K562 (cell line): ENCODE measurements around the gene SLA2. TPM values are rescaled to one million over a fixed set of nuclear protein-coding genes. Genes with fewer than 3 reads are reported as not detected.
A peak's percentile ranks its signal among the peaks of the same experiment; 100 is the strongest.

ENCODE experiments used
- ATAC-seq: fragments of 200-7000 bp; cut with Tn5 transposase; 3 replicates; pipeline ENCODE4 v1.9.1; 2020; ENCODE audit warnings: moderate library complexity
- BruUV-seq: library from RNA; stranded (reverse); fragments of 400-500 nt; replicated peaks from 2 replicates; lab custom pipeline; 2021; lab: Mats Ljungman, UMichigan
- CTCF ChIA-PET: fragments of 300-600 bp; formaldehyde crosslinking; extraction: SDS; loops from one replicate; lab custom pipeline; 2021; ENCODE audit warnings: low intra/inter-chr PET ratio; lab: Yijun Ruan, JAX
- POLR2A ChIA-PET: fragments of 300-600, 350-650 bp; sonication (Branson Sonifier 250); formaldehyde crosslinking; extraction: SDS; loops from one replicate; lab custom pipeline; 2021; ENCODE audit warnings: antibody characterized with exemption, inconsistent platforms; lab: Yijun Ruan, JAX
- DNase-seq, 4 experiments: peaks; one replicate each; pipeline versions ENCODE4 v3.0.0 to v3.0.0-alpha.2; 2011 to 2018; ENCODE audit warnings: low spot score in 3 of 4, mixed read lengths in 3 of 4; ENCODE audit errors: extremely low read depth in 1 of 4
- FAIRE-seq: peaks from 2 replicates; lab custom pipeline; 2011; peaks lifted over from hg19 to GRCh38; lab: Jason Lieb, UNC
- H2AFZ ChIP-seq: 2 replicates; pipeline ENCODE4 v1.6.0; 2011; ENCODE audit warnings: low read depth, low read length, control low read depth, inconsistent platforms
- H3K27ac ChIP-seq: fragments of 200-600 bp; 3 replicates; pipeline ENCODE4 v1.8.0; 2011; ENCODE audit warnings: low read depth, mild to moderate bottlenecking, control low read depth, inconsistent platforms, low read length, moderate library complexity, mixed read lengths; ENCODE audit errors: extremely low read depth
- H3K27me3 ChIP-seq, 2 experiments: fragments of 300-600 bp in 1 of 2; 2 replicates in 1 of 2; 3 replicates in 1 of 2; pipeline versions ENCODE4 v1.6.0 to v1.8.0; 2011; ENCODE audit warnings: inconsistent platforms in 2 of 2, low read length in 2 of 2, mild to moderate bottlenecking in 1 of 2, mixed read lengths in 1 of 2, moderate library complexity in 1 of 2; ENCODE audit not compliant: control insufficient read depth in 2 of 2, insufficient read depth in 2 of 2
- H3K36me3 ChIP-seq: fragments of 300-600 bp; 3 replicates; pipeline ENCODE4 v1.8.0; 2011; ENCODE audit warnings: mild to moderate bottlenecking, low read length, inconsistent platforms; ENCODE audit not compliant: control insufficient read depth, insufficient read depth
- H3K4me1 ChIP-seq, 2 experiments: fragments of 200-600 bp in 1 of 2; replicated peaks in 1 of 2; 2 replicates in 1 of 2; 3 replicates in 1 of 2; pipeline versions ENCODE4 v1.5.1 to v1.8.0; 2011; ENCODE audit warnings: inconsistent platforms in 2 of 2, low read length in 2 of 2, mild to moderate bottlenecking in 1 of 2, mixed read lengths in 1 of 2, moderate library complexity in 1 of 2; ENCODE audit not compliant: control insufficient read depth in 2 of 2, insufficient read depth in 2 of 2
- H3K4me2 ChIP-seq: 2 replicates; pipeline ENCODE4 v1.6.1; 2011; ENCODE audit warnings: low read length, control low read depth, inconsistent platforms, mixed read lengths; ENCODE audit not compliant: insufficient read depth
- H3K4me3 ChIP-seq: fragments of 200-600 bp; sonication (generic), shearing (Covaris generic); 2 replicates; pipeline ENCODE4 v1.5.1; 2016; ENCODE audit warnings: control low read depth, inconsistent platforms
- H3K79me2 ChIP-seq: fragments of 200-600 bp; 3 replicates; pipeline ENCODE4 v1.8.0; 2011; ENCODE audit warnings: low read length, inconsistent platforms; ENCODE audit not compliant: control insufficient read depth, insufficient read depth
- H3K9ac ChIP-seq, 2 experiments: 2 replicates each; pipeline versions ENCODE4 v1.6.0 to v1.6.1; 2011; ENCODE audit warnings: low read depth in 2 of 2, low read length in 2 of 2, control low read depth in 1 of 2, inconsistent platforms in 1 of 2, mild to moderate bottlenecking in 1 of 2, mixed read lengths in 1 of 2; ENCODE audit not compliant: insufficient read depth in 1 of 2
- H3K9me1 ChIP-seq: one replicate; pipeline ENCODE4 v1.6.0; 2011; ENCODE audit warnings: inconsistent platforms, mild to moderate bottlenecking, low read length, moderate library complexity; ENCODE audit not compliant: control insufficient read depth, insufficient read depth
- H3K9me3 ChIP-seq: replicated peaks from 2 replicates; pipeline ENCODE4 v1.5.1; 2011; ENCODE audit warnings: low read depth, low read length, inconsistent platforms; ENCODE audit not compliant: control insufficient read depth, insufficient read depth
- H4K20me1 ChIP-seq: replicated peaks from 2 replicates; pipeline ENCODE4 v1.6.1; 2011; ENCODE audit warnings: low read length, inconsistent platforms, mixed read lengths; ENCODE audit not compliant: control insufficient read depth, insufficient read depth
- CHD4 ChIP-seq: fragments of 200-600 bp; sonication (generic); IDR thresholded peaks from 3 replicates; pipeline ENCODE4 v1.6.1; 2012; ENCODE audit warnings: low read depth, mild to moderate bottlenecking, mixed read lengths, low read length, inconsistent platforms; ENCODE audit not compliant: insufficient read depth, insufficient replicate concordance, poor library complexity, severe bottlenecking
- NFIC ChIP-seq: fragments of 450-650 bp; IDR thresholded peaks from 2 replicates; pipeline ENCODE4 v1.6.1; 2017; ENCODE audit warnings: mild to moderate bottlenecking, inconsistent platforms
- RNF2 ChIP-seq: sonication (generic); IDR thresholded peaks from 2 replicates; pipeline ENCODE4 v1.6.1; 2016
- SRSF1 ChIP-seq: fragments of 200-400 bp; formaldehyde crosslinking; IDR thresholded peaks from 2 replicates; pipeline ENCODE4 v1.6.1; 2017; ENCODE audit warnings: mild to moderate bottlenecking, low read depth, low read length, moderate library complexity
- TCF3 ChIP-seq: sonication (generic); formaldehyde crosslinking; IDR thresholded peaks from 2 replicates; pipeline ENCODE4 v1.4.0; 2020; ENCODE audit warnings: mild to moderate bottlenecking, missing genetic modification reagents
- ZNF384 ChIP-seq: IDR thresholded peaks from 2 replicates; pipeline ENCODE4 v1.6.1; 2012; ENCODE audit warnings: low read depth, low read length, improper control_type of control experiment
- WGBS: fragments of 100-300 bp; shearing (Covaris generic); methylation state at CpG from one replicate; pipeline ENCODE4 v1.1.6; 2016; ENCODE audit warnings: low coverage, mixed read lengths; ENCODE audit not compliant: insufficient coverage; ENCODE audit errors: missing lambda C conversion rate; 5-methylcytosine and 5-hydroxymethylcytosine counted together
- in situ Hi-C: fragments of 300-500 bp; cut with MboI; formaldehyde crosslinking; loops from 4 replicates; pipeline ENCODE4 v1.15.0; 2018; ENCODE audit warnings: inconsistent platforms, mixed read lengths
- intact Hi-C: fragments of 100-400 bp; cut with micrococcal nuclease; formaldehyde crosslinking; loops from 2 replicates; pipeline ENCODE4 v1.14.2; 2022
- polyA plus RNA-seq, 8 experiments: library from polyadenylated mRNA; depleted of rRNA in 4 of 8; stranded (reverse) in 5 of 8; unstranded in 3 of 8; fragments of >200 nt; fragmentation: Nextera tagmentation in 2 of 8; fragmentation: Illumina TruSeq in 1 of 8; extraction: Ambion mirVana in 2 of 8; extraction: Trizol in 1 of 8; gene quantifications; 2 replicates each; pipeline versions ENCODE4 v1.2.1 to v1.2.3, GENCODE V29; 2011 to 2014; ENCODE audit warnings: inconsistent platforms in 1 of 8, missing spikeins in 1 of 8
- total RNA-seq, 7 experiments: library from RNA; depleted of rRNA in 6 of 7; stranded (reverse); fragments of >200 nt in 6 of 7; fragmentation: Illumina TruSeq in 2 of 7; extraction: Trizol in 2 of 7; gene quantifications; 2 replicates each; pipeline versions ENCODE4 v1.2.1 to v1.2.3, GENCODE V29; 2011 to 2021; ENCODE audit warnings: low replicate concordance in 1 of 7
- TF ChIP-seq, protein P1 (sequence below): fragments of 250-450 bp; sonication (Bioruptor Pico); IDR thresholded peaks from 2 replicates; pipeline ENCODE4 v1.5.1; 2021; ENCODE audit warnings: mild to moderate bottlenecking
- TF ChIP-seq, protein P2 (sequence below): fragments of 450-650 bp; formaldehyde crosslinking; IDR thresholded peaks from 2 replicates; pipeline ENCODE4 v1.4.0; 2022; ENCODE audit warnings: missing genetic modification characterization
- TF ChIP-seq, protein P3 (sequence below): fragments of 450-650 bp; IDR thresholded peaks from 2 replicates; pipeline ENCODE4 v1.6.1; 2016; ENCODE audit warnings: missing biosample characterization, missing genetic modification characterization

Gene SLA2
- total and polyA plus RNA-seq, 9 of the 15 experiments (the other 6 are each of a cell fraction or from before 2014, with no cell fraction given): 0.07 TPM; not detected in 7

DNA sequence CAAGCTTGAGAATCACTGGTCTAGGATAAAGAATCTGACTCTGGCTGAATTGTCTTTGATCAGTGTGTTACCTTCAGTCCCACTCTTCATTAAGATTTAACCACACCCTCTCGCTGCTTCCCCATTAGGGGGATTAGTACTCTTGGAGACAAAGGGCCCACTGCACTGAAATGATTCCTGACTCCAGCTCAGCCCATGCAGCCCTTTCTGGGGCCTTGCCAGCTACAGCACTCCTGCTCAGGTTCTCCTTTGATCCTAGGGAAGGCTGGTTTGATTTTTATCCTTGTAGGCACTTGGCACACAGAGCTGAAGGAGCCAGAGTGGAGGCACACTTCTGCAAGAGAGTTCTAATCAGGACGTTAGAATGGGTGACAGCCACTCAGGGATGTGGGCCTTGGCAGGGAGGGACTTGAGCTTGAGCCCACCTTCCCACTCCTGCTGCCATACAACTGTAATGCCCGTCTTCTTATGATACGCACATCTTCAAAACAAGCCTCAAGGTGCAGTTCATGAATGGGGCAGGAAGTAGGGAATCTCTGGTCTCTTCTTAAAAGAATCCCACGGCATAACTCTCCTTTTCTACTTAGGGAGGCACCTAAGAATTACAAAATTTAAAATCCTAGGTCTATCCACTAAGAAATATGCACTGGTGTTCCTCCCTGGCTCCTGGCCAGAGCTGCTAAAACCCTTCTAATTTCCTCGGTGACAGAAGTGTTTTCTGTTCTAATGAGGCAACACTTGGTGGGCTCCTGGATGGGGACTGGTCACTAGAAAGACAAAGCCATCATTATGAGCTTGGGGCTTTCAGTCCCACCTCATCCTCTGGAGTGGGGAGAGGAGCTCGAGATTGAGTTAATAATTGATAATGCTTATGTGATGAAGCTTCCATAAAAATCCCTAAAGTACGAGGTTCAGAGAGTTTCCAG, 1.5 kb upstream of the SLA2 start:
- DNase-seq: no peak
- intact Hi-C loops: no loop called here
- no peaks in the 10 kb centered on the region for H3K9me1 ChIP-seq
- no peaks in the 10 kb centered on the region; a peak in 3 of 5 replicates for H3K4me1 ChIP-seq
- H2AFZ ChIP-seq: no peak overlapping the region
- no peaks in the 10 kb centered on the region for H3K79me2 ChIP-seq
- POLR2A ChIA-PET: interaction anchor here (1.0 kb wide), 1 partner anchor 42 kb away, joined by 4 read pairs; the partner anchor contains the start of gene RAB5IF
- H4K20me1 ChIP-seq: no peaks in the 10 kb centered on the region
- no peak for TF ChIP-seq ZNF384
- TF ChIP-seq NFIC: 0 out of 2 replicates have a peak, but pooled peaks have one; percentile 11
- TF ChIP-seq, all 486 proteins: peak for 1
- CTCF ChIA-PET: no interaction called here
- no TSS peak for BruUV-seq
- Histone ChIP-seq H3K27me3 (no peaks in the 10 kb centered on the region), H3K9me3 (no peaks in the 10 kb centered on the region), H3K4me2 (no peak overlapping the region), H3K9ac (no peak overlapping the region), H3K27ac (no peak overlapping the region), H3K36me3 (no peaks in the 10 kb centered on the region), H3K4me3 (no peak overlapping the region)
- ATAC-seq (no peak), FAIRE-seq (no peak)
- WGBS: 26% methylated on average over 8 of the region's 8 CpGs
- in situ Hi-C loops: no loop called here

DNA sequence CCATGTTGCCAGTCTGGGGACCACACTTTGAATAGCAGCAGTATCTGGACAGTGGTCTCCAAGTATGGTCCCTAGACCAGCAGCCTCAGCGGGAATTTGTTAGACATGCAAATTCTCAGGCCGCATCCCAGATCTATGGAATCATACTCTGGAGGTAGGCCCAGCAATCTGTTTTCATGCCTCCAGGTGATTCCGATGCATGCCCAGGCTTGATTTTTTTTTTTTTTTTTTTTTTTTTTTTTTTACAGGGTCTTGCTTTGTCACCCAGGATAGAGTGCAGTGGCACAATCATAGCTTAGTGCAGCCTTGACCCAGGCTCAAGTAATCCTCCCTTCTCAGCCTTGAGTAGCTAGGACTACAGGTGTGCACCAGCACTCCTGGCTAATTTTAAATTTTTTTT, 682 bp upstream of the SLA2 start:
- Histone ChIP-seq H3K27me3 (no peaks in the 10 kb centered on the region), H3K27ac (no peak overlapping the region), H3K9ac (no peak overlapping the region), H3K4me3 (no peak overlapping the region), H3K4me2 (no peak overlapping the region), H4K20me1 (no peaks in the 10 kb centered on the region), H2AFZ (no peak overlapping the region), H3K79me2 (no peaks in the 10 kb centered on the region), H3K9me3 (no peaks in the 10 kb centered on the region), H3K36me3 (no peaks in the 10 kb centered on the region), H3K4me1 (no peaks in the 10 kb centered on the region; a peak in 3 of 5 replicates), H3K9me1 (no peaks in the 10 kb centered on the region)
- BruUV-seq: no TSS peak
- in situ Hi-C loops: no loop called here
- 30% methylated on average over 2 of the region's 3 CpGs for WGBS
- DNase-seq: no peak
- ChIA-PET POLR2A (interaction anchor here (1.0 kb wide), 1 partner anchor 20 kb away, joined by 3 read pairs; no protein-coding TSS in a partner anchor), CTCF (no interaction called here)
- FAIRE-seq: no peak
- intact Hi-C loops: no loop called here
- TF ChIP-seq, protein P1, sequence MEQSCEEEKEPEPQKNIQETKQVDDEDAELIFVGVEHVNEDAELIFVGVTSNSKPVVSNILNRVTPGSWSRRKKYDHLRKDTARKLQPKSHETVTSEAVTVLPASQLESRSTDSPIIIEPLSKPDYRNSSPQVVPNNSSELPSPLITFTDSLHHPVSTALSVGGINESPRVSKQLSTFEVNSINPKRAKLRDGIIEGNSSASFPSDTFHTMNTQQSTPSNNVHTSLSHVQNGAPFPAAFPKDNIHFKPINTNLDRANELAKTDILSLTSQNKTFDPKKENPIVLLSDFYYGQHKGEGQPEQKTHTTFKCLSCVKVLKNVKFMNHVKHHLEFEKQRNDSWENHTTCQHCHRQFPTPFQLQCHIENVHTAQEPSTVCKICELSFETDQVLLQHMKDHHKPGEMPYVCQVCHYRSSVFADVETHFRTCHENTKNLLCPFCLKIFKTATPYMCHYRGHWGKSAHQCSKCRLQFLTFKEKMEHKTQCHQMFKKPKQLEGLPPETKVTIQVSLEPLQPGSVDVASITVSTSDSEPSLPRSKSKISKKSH (CRISPR knock-in tag): no peak
- TF ChIP-seq, protein P2, sequence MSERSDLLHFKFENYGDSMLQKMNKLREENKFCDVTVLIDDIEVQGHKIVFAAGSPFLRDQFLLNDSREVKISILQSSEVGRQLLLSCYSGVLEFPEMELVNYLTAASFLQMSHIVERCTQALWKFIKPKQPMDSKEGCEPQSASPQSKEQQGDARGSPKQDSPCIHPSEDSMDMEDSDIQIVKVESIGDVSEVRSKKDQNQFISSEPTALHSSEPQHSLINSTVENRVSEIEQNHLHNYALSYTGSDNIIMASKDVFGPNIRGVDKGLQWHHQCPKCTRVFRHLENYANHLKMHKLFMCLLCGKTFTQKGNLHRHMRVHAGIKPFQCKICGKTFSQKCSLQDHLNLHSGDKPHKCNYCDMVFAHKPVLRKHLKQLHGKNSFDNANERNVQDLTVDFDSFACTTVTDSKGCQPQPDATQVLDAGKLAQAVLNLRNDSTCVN (CRISPR knock-in tag): no peak
- TF ChIP-seq CHD4: no peak
- TF ChIP-seq RNF2: no peak
- TF ChIP-seq TCF3 (CRISPR knock-in tag): no peak
- TF ChIP-seq, protein P3, sequence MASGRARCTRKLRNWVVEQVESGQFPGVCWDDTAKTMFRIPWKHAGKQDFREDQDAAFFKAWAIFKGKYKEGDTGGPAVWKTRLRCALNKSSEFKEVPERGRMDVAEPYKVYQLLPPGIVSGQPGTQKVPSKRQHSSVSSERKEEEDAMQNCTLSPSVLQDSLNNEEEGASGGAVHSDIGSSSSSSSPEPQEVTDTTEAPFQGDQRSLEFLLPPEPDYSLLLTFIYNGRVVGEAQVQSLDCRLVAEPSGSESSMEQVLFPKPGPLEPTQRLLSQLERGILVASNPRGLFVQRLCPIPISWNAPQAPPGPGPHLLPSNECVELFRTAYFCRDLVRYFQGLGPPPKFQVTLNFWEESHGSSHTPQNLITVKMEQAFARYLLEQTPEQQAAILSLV (tag): no peak
- TF ChIP-seq SRSF1: no peak
- no peak for ATAC-seq
